WTC11 (cell line): ENCODE data around the gene LDLRAD4.

ENCODE experiments used
- ATF3 ChIP-seq: sonication (generic); formaldehyde crosslinking; conservative IDR thresholded peaks from 2 replicates; pipeline ENCODE4 v1.8.1; 2022; ENCODE audit warnings: mild to moderate bottlenecking, missing genetic modification reagents
- CTCF ChIP-seq: fragments of 200-600 bp; IDR thresholded peaks from 2 replicates; pipeline ENCODE4 v1.8.0; 2022; ENCODE audit warnings: antibody characterized with exemption
- HMGXB4 ChIP-seq: sonication (generic); formaldehyde crosslinking; IDR thresholded peaks from 2 replicates; pipeline ENCODE4 v1.8.1; 2023; ENCODE audit warnings: mild to moderate bottlenecking, moderate library complexity, missing genetic modification reagents
- NFATC4 ChIP-seq: fragments of 250-450 bp; sonication (Bioruptor Pico); IDR thresholded peaks from 2 replicates; pipeline ENCODE4 v1.9.0; 2021; ENCODE audit warnings: mild to moderate bottlenecking
- TP53 ChIP-seq: sonication (generic); formaldehyde crosslinking; IDR thresholded peaks from 2 replicates; pipeline ENCODE4 v1.8.1; 2023; ENCODE audit warnings: mild to moderate bottlenecking, missing genetic modification reagents
- ZNF219 ChIP-seq: sonication (generic); formaldehyde crosslinking; IDR thresholded peaks from 2 replicates; pipeline ENCODE4 v1.8.0; 2023; ENCODE audit warnings: missing genetic modification reagents, mild to moderate bottlenecking, borderline replicate concordance
- ZNF263 ChIP-seq: sonication (generic); formaldehyde crosslinking; IDR thresholded peaks from 2 replicates; pipeline ENCODE4 v1.8.1; 2022; ENCODE audit warnings: low read depth, mild to moderate bottlenecking, moderate library complexity, missing genetic modification reagents
- ZNF396 ChIP-seq: fragments of 250-450 bp; sonication (Bioruptor Pico); IDR thresholded peaks from 2 replicates; pipeline ENCODE4 v1.8.0; 2021; ENCODE audit warnings: mild to moderate bottlenecking, moderate library complexity, borderline replicate concordance

GRCh38 chr18:13298262-13298661, 79.7 kb downstream of the LDLRAD4 start:
- no peak for TF ChIP-seq CTCF
- no peak for TF ChIP-seq NFATC4 (CRISPR knock-in tag)
- no peak for TF ChIP-seq TP53 (CRISPR knock-in tag)
- TF ChIP-seq ZNF219 (CRISPR knock-in tag), result no peak
- TF ChIP-seq HMGXB4 (CRISPR knock-in tag), result no peak
- TF ChIP-seq ATF3, result no peak
- TF ChIP-seq ZNF263 (CRISPR knock-in tag), result no peak
- TF ChIP-seq ZNF396 (CRISPR knock-in tag), result no peak
